Upper lobe of left lung (tissue), 6 donors: Measurements from ENCODE around the gene CA5A. TPM values are rescaled to one million over a fixed set of nuclear protein-coding genes. Genes with fewer than 3 reads are reported as not detected.

Experiments
- ATAC-seq, 2 donors: fragments of 200-7000 bp; cut with Tn5 transposase; one replicate each; pipeline ENCODE4 v1.9.1; 2022; ENCODE audit warnings: mild to moderate bottlenecking in 2 of 2, moderate library complexity in 2 of 2; ENCODE audit not compliant: low FRiP score in 2 of 2
- DNase-seq, 2 donors: peaks; one replicate each; pipeline ENCODE4 v3.0.0-alpha.2; 2019 to 2020
- H3K27ac ChIP-seq, 4 donors: fragments of 200-600 bp; sonication (generic); one replicate each; pipeline ENCODE4 v1.5.1; 2016 to 2019
- H3K27me3 ChIP-seq, 4 donors: fragments of 200-600 bp; sonication (generic); one replicate each; pipeline ENCODE4 v1.5.1; 2017 to 2019
- H3K36me3 ChIP-seq, 4 donors: fragments of 200-600 bp; sonication (generic); one replicate each; pipeline ENCODE4 v1.5.1; 2016 to 2019
- H3K4me1 ChIP-seq, 4 donors: fragments of 200-600 bp; sonication (generic); one replicate each; pipeline ENCODE4 v1.5.1; 2018 to 2019
- H3K4me3 ChIP-seq, 4 donors: fragments of 200-600 bp; sonication (generic); one replicate each; pipeline ENCODE4 v1.5.1; 2017 to 2019; ENCODE audit warnings: mild to moderate bottlenecking in 2 of 4, moderate library complexity in 1 of 4
- H3K9me3 ChIP-seq, 4 donors: fragments of 200-600 bp; sonication (generic); one replicate each; pipeline ENCODE4 v1.5.1; 2018 to 2019
- CTCF ChIP-seq, 6 experiments: fragments of 450-650 bp in 4 of 6; fragments of 200-600 bp in 2 of 6; sonication (generic) in 2 of 6; IDR thresholded peaks; one replicate each; pipeline ENCODE4 v1.5.1; 2016 to 2019; ENCODE audit warnings: antibody characterized with exemption in 6 of 6
- EP300 ChIP-seq, 4 donors: sonication (generic); formaldehyde crosslinking; IDR thresholded peaks; one replicate each; pipeline ENCODE4 v1.5.1; 2017; ENCODE audit warnings: antibody characterized with exemption in 4 of 4, control low read depth in 2 of 4
- POLR2A ChIP-seq, 4 donors: fragments of 450-650 bp; IDR thresholded peaks; one replicate each; pipeline ENCODE4 v1.5.1; 2016 to 2017; ENCODE audit warnings: antibody characterized with exemption in 4 of 4, mild to moderate bottlenecking in 2 of 4
- POLR2AphosphoS5 ChIP-seq, 2 donors: sonication (generic); formaldehyde crosslinking; IDR thresholded peaks; one replicate each; pipeline ENCODE4 v1.5.1; 2017; ENCODE audit warnings: antibody characterized with exemption in 2 of 2
- WGBS, 2 donors: methylation state at CpG; one replicate each; pipeline ENCODE4 v1.1.5; 2017 to 2018; 5-methylcytosine and 5-hydroxymethylcytosine counted together
- total RNA-seq, 6 donors: library from RNA; depleted of rRNA in 4 of 6; stranded (reverse); fragments of >200 nt in 4 of 6; gene quantifications; one replicate each; pipeline versions ENCODE4 v1.1.0 to v1.2.1, GENCODE V29; 2016 to 2021
- donor health status: DM: no; HTN: no; CAD: no; lungs with moderate emphysema.
- donor health status: DM: no; HTN: yes; CAD: no; lungs with severe emphysema.

The CA5A gene
- total RNA-seq, 6 donors from 2014 or later, result under 0.01 to 0.20 (median 0.11) TPM; not detected in 3

- TF ChIP-seq POLR2AphosphoS5 (IDR thresholded peaks at IDR 0.05) (no peak), CTCF (IDR thresholded peaks at IDR 0.05) (no peak)
- H3K27me3 ChIP-seq, result no peaks in the 10 kb centered on the region
- H3K9me3 ChIP-seq, result no peaks in the 10 kb centered on the region
- H3K4me3 ChIP-seq, result no peak overlapping the region
- H3K4me1 ChIP-seq, result peaks cover 0 to 4% (median 3%) of the 10 kb centered on the region in 4 donors
- H3K36me3 ChIP-seq, result no peaks in the 10 kb centered on the region
- WGBS, 2 donors, result 92 to 95% methylated on average over 8 to 9 of the region's 13 CpGs
- no peak for DNase-seq
- ATAC-seq, result no peak
- no peak overlapping the region for H3K27ac ChIP-seq
Observed at GRCh38 chr16:87844809-87845208, 91.5 kb downstream of the CA5A start.

GRCh38 chr16:87844120-87844733 lies 92.1 kb downstream of the CA5A start:
- no peak for ATAC-seq
- Histone ChIP-seq H3K27me3 (no peaks in the 10 kb centered on the region), H3K4me3 (no peak overlapping the region), H3K27ac (no peak overlapping the region), H3K4me1 (no peaks in the 10 kb centered on the region), H3K9me3 (no peaks in the 10 kb centered on the region), H3K36me3 (peaks cover 0 to 4% (median 2%) of the 10 kb centered on the region in 4 donors)
- 79 to 80% methylated on average over 20 to 28 of the region's 30 CpGs for WGBS, 2 donors
- DNase-seq, result peak in 1 of 2 donors; percentile 70
- no peak for TF ChIP-seq EP300 (IDR thresholded peaks at IDR 0.05)
- TF ChIP-seq POLR2A (IDR thresholded peaks at IDR 0.05), result no peak
- no peak for TF ChIP-seq POLR2AphosphoS5 (IDR thresholded peaks at IDR 0.05)
- no peak for TF ChIP-seq CTCF (IDR thresholded peaks at IDR 0.05)

- Histone ChIP-seq H3K9me3 (no peaks in the 10 kb centered on the region), H3K27me3 (no peaks in the 10 kb centered on the region), H3K27ac (no peak overlapping the region), H3K4me1 (no peaks in the 10 kb centered on the region), H3K36me3 (peaks cover 0 to 6% (median 5%) of the 10 kb centered on the region in 4 donors), H3K4me3 (no peak overlapping the region)
- ATAC-seq (no peak), DNase-seq (peak in 1 of 2 donors; percentile 79)
- TF ChIP-seq POLR2A (IDR thresholded peaks at IDR 0.05), result no peak
- no peak for TF ChIP-seq CTCF (IDR thresholded peaks at IDR 0.05)
- no peak for TF ChIP-seq EP300 (IDR thresholded peaks at IDR 0.05)
- TF ChIP-seq POLR2AphosphoS5 (IDR thresholded peaks at IDR 0.05), result no peak
- 64 to 92% methylated on average over 2 to 13 of the region's 17 CpGs for WGBS, 2 donors
Observed at GRCh38 chr16:87843678-87844105, 92.6 kb downstream of the CA5A start.

- no peaks in the 10 kb centered on the region for H3K27me3 ChIP-seq
- H3K4me3 ChIP-seq, result no peak overlapping the region
- DNase-seq (peak in 1 of 2 donors; percentile 64), ATAC-seq (no peak)
- H3K36me3 ChIP-seq, result peaks cover 0 to 6% (median 5%) of the 10 kb centered on the region in 4 donors
- H3K4me1 ChIP-seq, result peaks cover 0 to under 1% (median 0%) of the 10 kb centered on the region in 4 donors
- TF ChIP-seq POLR2AphosphoS5 (IDR thresholded peaks at IDR 0.05) (no peak), CTCF (IDR thresholded peaks at IDR 0.05) (no peak), POLR2A (IDR thresholded peaks at IDR 0.05) (no peak), EP300 (IDR thresholded peaks at IDR 0.05) (no peak)
- H3K9me3 ChIP-seq, result no peaks in the 10 kb centered on the region
- WGBS, 2 donors, result 70 to 71% methylated on average over 5 to 14 of the region's 17 CpGs
- H3K27ac ChIP-seq, result no peak overlapping the region
Observed at GRCh38 chr16:87842209-87842869, 94.0 kb downstream of the CA5A start.
